T-cell (primary cell): ENCODE measurements around the gene TET2. TPM values are rescaled to one million over a fixed set of nuclear protein-coding genes. Genes with fewer than 3 reads are reported as not detected.

Experiments
- ATAC-seq, 4 experiments: fragments of 200-7000 bp in 3 of 4; fragments of 150-1000 bp in 1 of 4; cut with Tn5 transposase; replicated peaks in 1 of 4; 1 replicate in 3 of 4; 2 replicates in 1 of 4; pipeline ENCODE4 v1.10.0; 2021; ENCODE audit warnings: moderate library complexity in 3 of 4, mild to moderate bottlenecking in 2 of 4, moderate number of reproducible peaks in 1 of 4
- CTCF ChIA-PET, 2 donors: fragments of 300-600 bp; sonication (Branson Sonifier 250); formaldehyde crosslinking; loops; one replicate each; lab custom pipeline; 2022; ENCODE audit warnings: antibody characterized with exemption in 2 of 2; lab: Charles Lee
- POLR2A ChIA-PET, 2 donors: fragments of 300-600 bp; sonication (Branson Sonifier 250); formaldehyde crosslinking; loops; one replicate each; lab custom pipeline; 2022; ENCODE audit warnings: antibody characterized with exemption in 2 of 2; lab: Charles Lee
- DNase-seq, 35 experiments: peaks; one replicate each; pipeline versions ENCODE4 v3.0.0 to v3.0.0-alpha.2; 2013 to 2023
- H3K27ac ChIP-seq: one replicate; pipeline ENCODE4 v1.5.1; 2013; ENCODE audit warnings: low read length
- H3K27me3 ChIP-seq, 2 experiments: replicated peaks in 1 of 2; 1 replicate in 1 of 2; 2 replicates in 1 of 2; pipeline versions ENCODE4 v1.6.1 to v1.7.0; 2013; ENCODE audit warnings: low read length in 1 of 2, mixed read lengths in 1 of 2; ENCODE audit not compliant: control insufficient read depth in 2 of 2, insufficient read depth in 2 of 2; ENCODE audit errors: extremely low read depth in 1 of 2
- H3K36me3 ChIP-seq, 2 donors: 1 replicate in 1 of 2; 2 replicates in 1 of 2; pipeline versions ENCODE4 v1.6.1 to v1.7.0; 2013; ENCODE audit warnings: low read length in 1 of 2; ENCODE audit not compliant: control insufficient read depth in 2 of 2, insufficient read depth in 1 of 2; ENCODE audit errors: extremely low read depth in 1 of 2
- H3K4me1 ChIP-seq, 2 experiments: 1 replicate in 1 of 2; 2 replicates in 1 of 2; pipeline versions ENCODE4 v1.6.1 to v1.7.0; 2013; ENCODE audit warnings: low read length in 2 of 2, mixed read lengths in 1 of 2; ENCODE audit not compliant: insufficient read depth in 2 of 2, control insufficient read depth in 1 of 2; ENCODE audit errors: extremely low read depth in 1 of 2
- H3K4me3 ChIP-seq, 2 donors: 1 replicate in 1 of 2; 2 replicates in 1 of 2; pipeline versions ENCODE4 v1.5.1 to v1.7.0; 2013; ENCODE audit warnings: mild to moderate bottlenecking in 2 of 2, low read length in 1 of 2, moderate library complexity in 1 of 2; ENCODE audit not compliant: control insufficient read depth in 1 of 2; ENCODE audit errors: extremely low read depth in 1 of 2
- H3K9me3 ChIP-seq: 2 replicates; pipeline ENCODE4 v1.7.0; 2013
- H3K27ac Mint-ChIP-seq, 2 donors: one replicate each; pipeline ENCODE4 v1.8.0; 2020 to 2021; ENCODE audit warnings: mild to moderate bottlenecking in 2 of 2, mixed read lengths in 2 of 2
- H3K27me3 Mint-ChIP-seq, 2 donors: one replicate each; pipeline ENCODE4 v1.8.0; 2021 to 2022; ENCODE audit warnings: mixed read lengths in 2 of 2
- H3K36me3 Mint-ChIP-seq: one replicate; pipeline ENCODE4 v1.8.0; 2021; ENCODE audit warnings: mixed read lengths
- H3K4me1 Mint-ChIP-seq, 3 donors: one replicate each; pipeline ENCODE4 v1.8.0; 2020 to 2022; ENCODE audit warnings: mixed read lengths in 3 of 3, mild to moderate bottlenecking in 1 of 3
- H3K4me3 Mint-ChIP-seq, 3 donors: one replicate each; pipeline ENCODE4 v1.8.0; 2020 to 2022; ENCODE audit warnings: mild to moderate bottlenecking in 3 of 3, mixed read lengths in 3 of 3, moderate library complexity in 3 of 3
- H3K9me3 Mint-ChIP-seq, 3 donors: one replicate each; pipeline ENCODE4 v1.8.0; 2020 to 2022; ENCODE audit warnings: mixed read lengths in 3 of 3
- WGBS: methylation state at CpG from one replicate; pipeline ENCODE4 v1.1.5; 2013; ENCODE audit warnings: missing lambda C conversion rate; ENCODE audit not compliant: insufficient coverage; 5-methylcytosine and 5-hydroxymethylcytosine counted together
- total RNA-seq, 35 experiments: library from RNA in 6 of 35; stranded (reverse) in 6 of 35; fragments of 120-200 nt in 1 of 35; gene quantifications; one replicate each; pipeline versions ENCODE4 v1.2.1 to v1.2.4 and lab custom pipeline; 2013 to 2026

Gene TET2
- total RNA-seq, 5 donors from 2014 or later (not counting 1 experiment from before 2014, with no cell fraction given): 17.0 to 41.9 (median 18.6) TPM

DNA sequence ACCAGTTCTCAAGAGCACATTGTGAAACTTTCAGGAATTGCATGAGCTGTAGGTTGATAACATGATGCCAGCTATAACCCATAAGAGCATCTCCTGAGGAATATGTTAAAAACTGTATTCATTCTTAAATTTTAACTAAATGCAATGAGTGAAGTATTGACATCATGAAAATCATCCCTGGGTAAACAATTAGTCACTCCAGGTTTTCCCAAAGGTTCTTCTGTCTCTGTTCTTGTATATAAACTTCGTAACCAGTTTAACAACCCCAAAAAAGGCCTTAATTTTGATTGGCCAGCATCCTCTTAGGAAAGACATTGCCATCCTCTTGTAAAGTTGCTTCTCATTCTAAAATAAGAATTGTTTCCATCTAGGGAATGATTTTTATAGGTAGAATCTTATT, 80.4 kb downstream of the TET2 start:
- no peak overlapping the region for H3K4me3 ChIP-seq
- Mint-ChIP-seq H3K4me3 (no peak overlapping the region), H3K36me3 (peaks cover 9% of the 10 kb centered on the region), H3K27ac (no peak overlapping the region), H3K27me3 (no peaks in the 10 kb centered on the region), H3K4me1 (peaks cover 14 to 30% (median 19%) of the 10 kb centered on the region in 3 donors), H3K9me3 (no peaks in the 10 kb centered on the region)
- ChIA-PET CTCF (interaction anchor here in 1 of 2 donors (0.6 kb wide), 1 partner anchor 25 kb away, joined by 10 read pairs; no protein-coding TSS in a partner anchor), POLR2A (interaction anchor here in 1 of 2 donors (0.7 kb wide), 1 partner anchor 23 kb away, joined by 3 read pairs; no protein-coding TSS in a partner anchor)
- WGBS: no CpG with 5 or more reads among the region's 1 CpG
- no peaks in the 10 kb centered on the region for H3K9me3 ChIP-seq
- DNase-seq (no peak), ATAC-seq (no peak)
- H3K27me3 ChIP-seq: no peaks in the 10 kb centered on the region
- H3K36me3 ChIP-seq: no peaks in the 10 kb centered on the region
- H3K4me1 ChIP-seq: no peaks in the 10 kb centered on the region
- H3K27ac ChIP-seq: no peak overlapping the region

DNA sequence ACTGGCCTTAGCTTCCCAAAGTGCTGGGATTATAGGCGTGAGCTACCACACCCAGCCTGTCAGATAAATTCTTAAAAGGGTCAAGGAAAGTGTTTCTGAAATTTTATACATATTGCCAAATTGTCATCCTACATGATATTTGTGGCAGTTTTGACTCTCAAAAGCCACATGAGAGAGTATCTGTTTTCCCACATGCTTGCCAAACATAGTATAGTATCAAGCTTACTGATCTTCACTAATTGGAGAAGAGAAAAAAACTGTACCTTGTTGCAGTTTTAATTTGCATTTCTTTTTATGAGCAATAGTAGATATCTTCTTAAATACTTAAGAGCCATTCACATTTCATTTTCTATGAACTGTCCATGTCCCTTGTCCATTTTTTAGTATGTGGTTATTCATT, 83.6 kb downstream of the TET2 start:
- ATAC-seq (no peak), DNase-seq (no peak)
- no peaks in the 10 kb centered on the region for H3K9me3 ChIP-seq
- H3K4me1 ChIP-seq: no peaks in the 10 kb centered on the region
- no peaks in the 10 kb centered on the region for H3K27me3 ChIP-seq
- H3K27ac Mint-ChIP-seq: no peak overlapping the region
- POLR2A ChIA-PET: interaction anchor here in 1 of 2 donors (0.6 kb wide), 3 partner anchors 23 to 226 kb away, joined by 3 to 4 read pairs (median 3); no protein-coding TSS in a partner anchor
- peaks cover 0 to 14% of the 10 kb centered on the region in 2 donors for H3K36me3 ChIP-seq
- no peak overlapping the region for H3K4me3 Mint-ChIP-seq
- no peaks in the 10 kb centered on the region for H3K9me3 Mint-ChIP-seq
- H3K27ac ChIP-seq: no peak overlapping the region
- no peaks in the 10 kb centered on the region for H3K27me3 Mint-ChIP-seq
- H3K4me3 ChIP-seq: no peak overlapping the region
- H3K4me1 Mint-ChIP-seq: peaks cover 4 to 17% (median 14%) of the 10 kb centered on the region in 3 donors
- H3K36me3 Mint-ChIP-seq: peaks cover 29% of the 10 kb centered on the region
- CTCF ChIA-PET: no interaction called here
- WGBS: no CpG with 5 or more reads among the region's 1 CpG

DNA sequence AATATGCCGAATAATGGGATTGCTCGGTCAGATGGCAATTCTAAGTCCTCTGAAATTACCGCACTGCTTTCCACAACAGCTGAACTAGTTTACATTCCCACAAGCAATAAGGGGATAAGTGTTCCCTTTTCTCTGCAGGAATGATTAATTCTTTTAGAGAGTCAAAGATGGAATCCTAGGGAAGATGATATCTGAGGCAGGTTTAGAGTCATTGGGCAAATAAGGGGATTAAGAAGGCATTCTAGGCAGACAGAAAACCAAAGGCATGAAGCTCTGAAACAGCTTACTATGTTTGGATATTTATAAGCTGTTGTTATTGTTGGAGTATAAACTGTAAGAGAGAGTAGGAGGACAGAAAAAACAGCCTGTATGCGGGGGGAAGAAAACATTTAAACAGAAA, 85.7 kb downstream of the TET2 start:
- H3K27me3 Mint-ChIP-seq: no peaks in the 10 kb centered on the region
- DNase-seq: no peak
- no peaks in the 10 kb centered on the region for H3K9me3 ChIP-seq
- peaks cover 44% of the 10 kb centered on the region for H3K36me3 Mint-ChIP-seq
- H3K4me3 Mint-ChIP-seq: no peak overlapping the region
- H3K4me1 ChIP-seq: no peaks in the 10 kb centered on the region
- ATAC-seq: no peak
- no peak overlapping the region for H3K4me3 ChIP-seq
- no peaks in the 10 kb centered on the region for H3K27me3 ChIP-seq
- POLR2A ChIA-PET: interaction anchor here in 1 of 2 donors (0.6 kb wide), 1 partner anchor 80 kb away, joined by 19 read pairs; no protein-coding TSS in a partner anchor
- peaks cover 9 to 21% (median 14%) of the 10 kb centered on the region in 3 donors for H3K4me1 Mint-ChIP-seq
- H3K9me3 Mint-ChIP-seq: no peaks in the 10 kb centered on the region
- CTCF ChIA-PET: no interaction called here
- H3K36me3 ChIP-seq: peaks cover 0 to 21% of the 10 kb centered on the region in 2 donors
- H3K27ac ChIP-seq: no peak overlapping the region
- no CpG with 5 or more reads among the region's 4 CpGs for WGBS
- H3K27ac Mint-ChIP-seq: no peak overlapping the region

DNA sequence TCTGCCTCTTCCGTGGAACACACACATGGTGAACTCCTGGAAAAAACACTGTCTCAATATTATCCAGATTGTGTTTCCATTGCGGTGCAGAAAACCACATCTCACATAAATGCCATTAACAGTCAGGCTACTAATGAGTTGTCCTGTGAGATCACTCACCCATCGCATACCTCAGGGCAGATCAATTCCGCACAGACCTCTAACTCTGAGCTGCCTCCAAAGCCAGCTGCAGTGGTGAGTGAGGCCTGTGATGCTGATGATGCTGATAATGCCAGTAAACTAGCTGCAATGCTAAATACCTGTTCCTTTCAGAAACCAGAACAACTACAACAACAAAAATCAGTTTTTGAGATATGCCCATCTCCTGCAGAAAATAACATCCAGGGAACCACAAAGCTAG, 87.9 kb downstream of the TET2 start:
- CTCF ChIA-PET: no interaction called here
- H3K4me1 ChIP-seq: no peaks in the 10 kb centered on the region
- Mint-ChIP-seq H3K36me3 (peaks cover 59% of the 10 kb centered on the region), H3K27me3 (no peaks in the 10 kb centered on the region), H3K27ac (no peak overlapping the region), H3K4me1 (peaks cover 8 to 21% (median 20%) of the 10 kb centered on the region in 3 donors), H3K9me3 (no peaks in the 10 kb centered on the region), H3K4me3 (no peak overlapping the region)
- DNase-seq: no peak
- ATAC-seq: no peak
- WGBS: 100% methylated on average over 2 of the region's 4 CpGs
- H3K36me3 ChIP-seq: peaks cover 0 to 21% of the 10 kb centered on the region in 2 donors
- H3K9me3 ChIP-seq: no peaks in the 10 kb centered on the region
- POLR2A ChIA-PET: no interaction called here
- no peak overlapping the region for H3K4me3 ChIP-seq
- H3K27ac ChIP-seq: no peak overlapping the region
- H3K27me3 ChIP-seq: no peaks in the 10 kb centered on the region

DNA sequence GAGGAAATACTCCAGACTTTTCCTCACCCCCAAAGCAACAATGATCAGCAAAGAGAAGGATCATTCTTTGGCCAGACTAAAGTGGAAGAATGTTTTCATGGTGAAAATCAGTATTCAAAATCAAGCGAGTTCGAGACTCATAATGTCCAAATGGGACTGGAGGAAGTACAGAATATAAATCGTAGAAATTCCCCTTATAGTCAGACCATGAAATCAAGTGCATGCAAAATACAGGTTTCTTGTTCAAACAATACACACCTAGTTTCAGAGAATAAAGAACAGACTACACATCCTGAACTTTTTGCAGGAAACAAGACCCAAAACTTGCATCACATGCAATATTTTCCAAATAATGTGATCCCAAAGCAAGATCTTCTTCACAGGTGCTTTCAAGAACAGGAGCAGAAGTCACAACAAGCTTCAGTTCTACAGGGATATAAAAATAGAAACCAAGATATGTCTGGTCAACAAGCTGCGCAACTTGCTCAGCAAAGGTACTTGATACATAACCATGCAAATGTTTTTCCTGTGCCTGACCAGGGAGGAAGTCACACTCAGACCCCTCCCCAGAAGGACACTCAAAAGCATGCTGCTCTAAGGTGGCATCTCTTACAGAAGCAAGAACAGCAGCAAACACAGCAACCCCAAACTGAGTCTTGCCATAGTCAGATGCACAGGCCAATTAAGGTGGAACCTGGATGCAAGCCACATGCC, 89.7 kb downstream of the TET2 start:
- Mint-ChIP-seq H3K4me1 (peaks cover 8 to 21% (median 20%) of the 10 kb centered on the region in 3 donors), H3K27me3 (no peaks in the 10 kb centered on the region), H3K9me3 (no peaks in the 10 kb centered on the region), H3K4me3 (no peak overlapping the region), H3K27ac (peak overlapping the region; percentile 7 to 9), H3K36me3 (peaks cover 69% of the 10 kb centered on the region)
- Histone ChIP-seq H3K36me3 (peaks cover 0 to 21% of the 10 kb centered on the region in 2 donors), H3K9me3 (no peaks in the 10 kb centered on the region), H3K27ac (no peak overlapping the region), H3K27me3 (no peaks in the 10 kb centered on the region), H3K4me1 (no peaks in the 10 kb centered on the region), H3K4me3 (no peak overlapping the region)
- ATAC-seq (no peak), DNase-seq (no peak)
- POLR2A ChIA-PET: no interaction called here
- CTCF ChIA-PET: interaction anchor here in 1 of 2 donors (0.6 kb wide), 1 partner anchor 11 kb away, joined by 3 read pairs; no protein-coding TSS in a partner anchor
- WGBS: 92% methylated on average over 1 of the region's 4 CpGs

DNA sequence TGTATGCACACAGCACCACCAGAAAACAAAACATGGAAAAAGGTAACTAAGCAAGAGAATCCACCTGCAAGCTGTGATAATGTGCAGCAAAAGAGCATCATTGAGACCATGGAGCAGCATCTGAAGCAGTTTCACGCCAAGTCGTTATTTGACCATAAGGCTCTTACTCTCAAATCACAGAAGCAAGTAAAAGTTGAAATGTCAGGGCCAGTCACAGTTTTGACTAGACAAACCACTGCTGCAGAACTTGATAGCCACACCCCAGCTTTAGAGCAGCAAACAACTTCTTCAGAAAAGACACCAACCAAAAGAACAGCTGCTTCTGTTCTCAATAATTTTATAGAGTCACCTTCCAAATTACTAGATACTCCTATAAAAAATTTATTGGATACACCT, 90.2 kb downstream of the TET2 start:
- no peak for DNase-seq
- ATAC-seq: no peak
- H3K9me3 Mint-ChIP-seq: no peaks in the 10 kb centered on the region
- peaks cover 8 to 21% (median 20%) of the 10 kb centered on the region in 3 donors for H3K4me1 Mint-ChIP-seq
- WGBS: 95% methylated on average over 2 of the region's 2 CpGs
- H3K36me3 ChIP-seq: peaks cover 0 to 21% of the 10 kb centered on the region in 2 donors
- H3K9me3 ChIP-seq: no peaks in the 10 kb centered on the region
- no peak overlapping the region for H3K4me3 ChIP-seq
- no peaks in the 10 kb centered on the region for H3K27me3 Mint-ChIP-seq
- no peaks in the 10 kb centered on the region for H3K27me3 ChIP-seq
- no peak overlapping the region for H3K4me3 Mint-ChIP-seq
- no peaks in the 10 kb centered on the region for H3K4me1 ChIP-seq
- ChIA-PET CTCF (no interaction called here), POLR2A (no interaction called here)
- peak overlapping the region in 1 of 2 donors; percentile 5 for H3K27ac Mint-ChIP-seq
- H3K36me3 Mint-ChIP-seq: peaks cover 69% of the 10 kb centered on the region
- H3K27ac ChIP-seq: no peak overlapping the region
